ENCODE results near the gene ANKRD13D. TPM values are rescaled to one million over a fixed set of nuclear protein-coding genes. Genes with fewer than 3 reads are reported as not detected.

ANKRD13D gene
- polyA plus RNA-seq, 1 experiment = 14.4 TPM

DNA sequence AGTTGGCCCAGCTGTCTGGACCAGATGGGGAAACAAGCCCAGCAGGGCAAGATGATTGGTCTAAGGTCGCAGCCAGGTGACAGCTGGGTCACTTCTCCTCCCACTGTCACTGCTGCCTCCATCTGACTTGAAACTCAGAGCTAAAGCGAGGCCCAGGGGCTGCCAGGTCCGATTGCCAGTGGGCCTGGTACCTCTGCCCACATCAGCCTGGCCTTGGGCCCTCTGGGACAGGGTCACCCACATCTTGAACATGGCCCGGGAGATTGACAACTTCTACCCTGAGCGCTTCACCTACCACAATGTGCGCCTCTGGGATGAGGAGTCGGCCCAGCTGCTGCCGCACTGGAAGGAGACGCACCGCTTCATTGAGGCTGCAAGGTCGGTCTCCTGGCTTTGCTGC is 20.1 kb downstream of the ANKRD13D start:
- H3K4me3 ChIP-seq (ENCODE audit: low read depth, low read length) = no peak overlapping the region
- ChIA-PET CTCF (interaction anchor here (1.2 to 1.5 kb wide), 3 partner anchors 8 to 47 kb away, joined by 3 to 6 read pairs (median 4); partner anchors contain the start of gene ANKRD13D), POLR2A (no interaction called here)

DNA sequence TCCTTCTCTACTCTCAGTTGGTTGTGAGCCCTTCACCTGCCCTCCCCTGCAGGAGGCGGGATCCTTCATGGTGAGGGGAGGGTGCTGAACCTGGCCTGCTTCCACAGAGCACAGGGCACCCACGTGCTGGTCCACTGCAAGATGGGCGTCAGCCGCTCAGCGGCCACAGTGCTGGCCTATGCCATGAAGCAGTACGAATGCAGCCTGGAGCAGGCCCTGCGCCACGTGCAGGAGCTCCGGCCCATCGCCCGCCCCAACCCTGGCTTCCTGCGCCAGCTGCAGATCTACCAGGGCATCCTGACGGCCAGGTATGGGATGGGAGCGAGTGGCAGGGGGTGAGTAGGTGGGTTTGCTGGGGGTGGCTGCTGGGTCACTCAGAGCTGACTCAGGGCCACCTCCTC is 20.6 kb downstream of the ANKRD13D start:
- Histone ChIP-seq H3K27me3 (ENCODE audit: control insufficient read depth, insufficient read depth, low read length) (no peaks in the 10 kb centered on the region), H3K4me3 (ENCODE audit: low read depth, low read length) (no peak overlapping the region), H3K27ac (ENCODE audit: low read depth, low read length) (no peak overlapping the region), H3K9me3 (ENCODE audit: control insufficient read depth, insufficient read depth, low read length) (no peaks in the 10 kb centered on the region)
- CTCF ChIA-PET = interaction anchor here (1.5 kb wide), 2 partner anchors 21 to 48 kb away, joined by 4 to 6 read pairs; partner anchors contain the start of gene ANKRD13D
- POLR2A ChIA-PET = no interaction called here
- TF ChIP-seq, protein P1, sequence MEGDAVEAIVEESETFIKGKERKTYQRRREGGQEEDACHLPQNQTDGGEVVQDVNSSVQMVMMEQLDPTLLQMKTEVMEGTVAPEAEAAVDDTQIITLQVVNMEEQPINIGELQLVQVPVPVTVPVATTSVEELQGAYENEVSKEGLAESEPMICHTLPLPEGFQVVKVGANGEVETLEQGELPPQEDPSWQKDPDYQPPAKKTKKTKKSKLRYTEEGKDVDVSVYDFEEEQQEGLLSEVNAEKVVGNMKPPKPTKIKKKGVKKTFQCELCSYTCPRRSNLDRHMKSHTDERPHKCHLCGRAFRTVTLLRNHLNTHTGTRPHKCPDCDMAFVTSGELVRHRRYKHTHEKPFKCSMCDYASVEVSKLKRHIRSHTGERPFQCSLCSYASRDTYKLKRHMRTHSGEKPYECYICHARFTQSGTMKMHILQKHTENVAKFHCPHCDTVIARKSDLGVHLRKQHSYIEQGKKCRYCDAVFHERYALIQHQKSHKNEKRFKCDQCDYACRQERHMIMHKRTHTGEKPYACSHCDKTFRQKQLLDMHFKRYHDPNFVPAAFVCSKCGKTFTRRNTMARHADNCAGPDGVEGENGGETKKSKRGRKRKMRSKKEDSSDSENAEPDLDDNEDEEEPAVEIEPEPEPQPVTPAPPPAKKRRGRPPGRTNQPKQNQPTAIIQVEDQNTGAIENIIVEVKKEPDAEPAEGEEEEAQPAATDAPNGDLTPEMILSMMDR (IDR thresholded peaks at IDR 0.05; ENCODE audit: low read depth, low read length) = no peak
- no peak for DNase-seq (ENCODE audit: low read depth, low spot score)

More for the DNA sequence above, 20.1 kb downstream of the ANKRD13D start:
- DNase-seq (ENCODE audit: low read depth, low spot score) = no peak
- TF ChIP-seq, protein P1 (IDR thresholded peaks at IDR 0.05; ENCODE audit: low read depth, low read length) = no peak
- no peaks in the 10 kb centered on the region for H3K27me3 ChIP-seq (ENCODE audit: control insufficient read depth, insufficient read depth, low read length)
- H3K9me3 ChIP-seq (ENCODE audit: control insufficient read depth, insufficient read depth, low read length) = no peaks in the 10 kb centered on the region
- H3K27ac ChIP-seq (ENCODE audit: low read depth, low read length) = no peak overlapping the region

DNA sequence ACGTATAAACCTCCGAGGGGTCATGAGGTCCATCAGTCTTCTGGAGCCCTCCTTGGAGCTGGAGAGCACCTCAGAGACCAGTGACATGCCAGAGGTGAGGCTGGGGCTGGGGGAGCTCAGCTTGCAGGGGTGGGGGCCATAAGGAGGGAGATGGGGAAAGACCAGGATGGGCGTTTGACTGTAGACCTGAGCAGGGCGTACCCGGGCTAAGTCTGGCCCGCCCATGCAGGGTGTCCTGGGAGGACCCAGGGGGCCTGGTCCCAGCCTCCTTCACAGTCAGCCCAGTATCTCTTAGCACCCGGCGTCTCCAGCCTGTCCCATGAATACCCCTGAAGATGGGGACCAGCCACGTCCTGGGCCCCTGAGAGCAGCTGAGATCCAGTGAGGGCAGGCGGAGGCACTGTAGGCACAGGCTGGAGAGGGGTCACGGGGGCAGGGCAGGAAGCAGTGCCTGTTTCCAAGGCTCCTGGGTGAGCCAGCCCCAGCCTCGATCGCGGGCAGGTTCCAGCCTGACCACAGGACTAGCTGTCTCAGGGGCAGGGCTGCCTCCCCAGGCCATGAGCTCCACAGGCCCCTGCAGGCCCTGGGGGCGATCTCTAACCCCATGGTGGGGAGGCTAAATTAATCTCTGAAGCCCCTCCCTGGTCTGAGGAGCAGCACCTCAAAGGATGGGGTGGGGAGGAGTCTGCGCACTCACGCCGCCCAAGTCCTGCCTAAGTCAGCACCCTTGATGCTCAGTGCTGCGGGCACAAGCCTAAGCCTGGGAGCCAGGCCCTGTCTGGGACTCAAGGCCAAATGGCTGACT is 21.3 kb downstream of the ANKRD13D start:
- TF ChIP-seq, protein P1 (IDR thresholded peaks at IDR 0.05; ENCODE audit: low read depth, low read length) = no peak
- CTCF ChIA-PET = interaction anchor here (1.5 kb wide), 1 partner anchor 48 kb away, joined by 6 read pairs; no protein-coding TSS in a partner anchor
- POLR2A ChIA-PET = no interaction called here
- Histone ChIP-seq H3K9me3 (ENCODE audit: control insufficient read depth, insufficient read depth, low read length) (no peaks in the 10 kb centered on the region), H3K27ac (ENCODE audit: low read depth, low read length) (no peak overlapping the region), H3K27me3 (ENCODE audit: control insufficient read depth, insufficient read depth, low read length) (no peaks in the 10 kb centered on the region), H3K4me3 (ENCODE audit: low read depth, low read length) (no peak overlapping the region)
- DNase-seq (ENCODE audit: low read depth, low spot score) = no peak

DNA sequence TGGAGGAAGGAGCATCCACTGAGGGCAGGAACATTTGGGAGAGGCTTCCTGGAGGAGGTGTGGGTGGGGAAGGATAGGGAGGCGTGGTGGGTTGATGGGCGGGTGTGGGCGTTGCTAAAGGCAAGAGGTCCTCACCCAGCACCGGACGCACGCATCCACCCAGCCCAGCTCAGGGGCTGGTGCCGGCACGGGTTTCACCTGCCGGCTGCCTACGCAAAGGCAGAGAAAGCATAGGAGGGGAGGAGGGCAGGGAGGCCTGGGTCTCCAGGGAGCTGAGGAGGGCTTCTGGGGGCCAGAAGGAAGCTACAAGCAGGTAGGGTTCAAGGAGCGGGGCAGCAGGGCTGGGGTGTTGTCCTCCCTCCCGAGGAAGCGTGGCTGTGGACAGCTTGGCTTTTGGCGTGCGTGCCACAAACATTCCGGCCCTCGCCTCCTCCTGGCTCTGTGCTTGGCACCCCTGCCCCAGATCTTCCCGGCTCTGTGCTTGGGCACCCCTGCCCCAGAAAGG is 22.0 kb downstream of the ANKRD13D start:
- POLR2A ChIA-PET = no interaction called here
- Histone ChIP-seq H3K9me3 (ENCODE audit: control insufficient read depth, insufficient read depth, low read length) (no peaks in the 10 kb centered on the region), H3K27me3 (ENCODE audit: control insufficient read depth, insufficient read depth, low read length) (no peaks in the 10 kb centered on the region), H3K4me3 (ENCODE audit: low read depth, low read length) (no peak overlapping the region), H3K27ac (ENCODE audit: low read depth, low read length) (no peak overlapping the region)
- CTCF ChIA-PET = no interaction called here
- no peak for DNase-seq (ENCODE audit: low read depth, low spot score)
- TF ChIP-seq, protein P1 (IDR thresholded peaks at IDR 0.05; ENCODE audit: low read depth, low read length) = no peak

DNA sequence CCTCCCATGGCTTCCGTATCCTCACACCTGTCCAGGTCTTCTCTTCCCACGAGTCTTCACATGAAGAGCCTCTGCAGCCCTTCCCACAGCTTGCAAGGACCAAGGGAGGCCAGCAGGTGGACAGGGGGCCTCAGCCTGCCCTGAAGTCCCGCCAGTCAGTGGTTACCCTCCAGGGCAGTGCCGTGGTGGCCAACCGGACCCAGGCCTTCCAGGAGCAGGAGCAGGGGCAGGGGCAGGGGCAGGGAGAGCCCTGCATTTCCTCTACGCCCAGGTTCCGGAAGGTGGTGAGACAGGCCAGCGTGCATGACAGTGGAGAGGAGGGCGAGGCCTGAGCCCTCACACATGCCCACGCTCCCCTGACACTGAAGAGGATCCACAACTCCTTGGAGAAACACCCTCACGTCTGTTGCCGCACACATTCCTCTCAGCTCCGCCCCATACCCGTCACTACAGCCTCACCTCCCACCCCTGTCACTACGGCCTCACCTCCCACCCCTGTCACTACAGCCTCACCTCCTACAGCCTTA is 22.5 kb downstream of the ANKRD13D start:
- POLR2A ChIA-PET = no interaction called here
- CTCF ChIA-PET = no interaction called here
- Histone ChIP-seq H3K9me3 (ENCODE audit: control insufficient read depth, insufficient read depth, low read length) (no peaks in the 10 kb centered on the region), H3K4me3 (ENCODE audit: low read depth, low read length) (no peak overlapping the region), H3K27me3 (ENCODE audit: control insufficient read depth, insufficient read depth, low read length) (no peaks in the 10 kb centered on the region), H3K27ac (ENCODE audit: low read depth, low read length) (no peak overlapping the region)
- TF ChIP-seq, protein P1 (IDR thresholded peaks at IDR 0.05; ENCODE audit: low read depth, low read length) = no peak
- no peak for DNase-seq (ENCODE audit: low read depth, low spot score)

All from AG04450 (cell line).